A549 (cell line): ENCODE data around the gene DDX55. TPM values are rescaled to one million over a fixed set of nuclear protein-coding genes. Genes with fewer than 3 reads are reported as not detected.

Experiments used
- ATAC-seq, 2 experiments: fragments of 200-7000 bp in 1 of 2; fragments of >200 bp in 1 of 2; cut with Nextera tagmentation in 1 of 2; cut with Tn5 transposase in 1 of 2; 3 replicates each; pipeline versions ENCODE4 v1.8.0 to v1.9.1; 2018 to 2020; ENCODE audit warnings: mild to moderate bottlenecking in 1 of 2, moderate library complexity in 1 of 2
- CTCF ChIA-PET: fragments of 300-600 bp; sonication (Branson Sonifier 250); formaldehyde crosslinking; extraction: SDS; loops from one replicate; lab custom pipeline; 2021; ENCODE audit warnings: antibody characterized with exemption, inconsistent platforms; lab: Yijun Ruan, JAX
- POLR2A ChIA-PET: fragments of 350-600 bp; formaldehyde crosslinking; extraction: SDS; loops from one replicate; lab custom pipeline; 2021; ENCODE audit warnings: antibody characterized with exemption, inconsistent platforms; lab: Yijun Ruan, JAX
- DNase-seq, 2 experiments: peaks; one replicate each; pipeline versions ENCODE4 v3.0.0 to v3.0.0-alpha.2; 2011 to 2016; ENCODE audit warnings: low read depth in 1 of 2, low spot score in 1 of 2
- FAIRE-seq: peaks from 2 replicates; lab custom pipeline; 2011; peaks lifted over from hg19 to GRCh38; lab: Jason Lieb, UNC
- H3K27ac ChIP-seq, 2 experiments: fragments of >200 bp; sonication (Bioruptor Twin); formaldehyde crosslinking; 3 replicates each; pipeline ENCODE4 v1.5.1; 2016 to 2017
- H3K4me1 ChIP-seq: fragments of >200 bp; sonication (Bioruptor Twin); formaldehyde crosslinking; 3 replicates; pipeline ENCODE4 v1.6.1; 2016
- H3K4me2 ChIP-seq: fragments of >200 bp; sonication (Bioruptor Twin); formaldehyde crosslinking; 3 replicates; pipeline ENCODE4 v1.6.1; 2016
- H3K4me3 ChIP-seq: fragments of >200 bp; sonication (Bioruptor Twin); formaldehyde crosslinking; 3 replicates; pipeline ENCODE4 v1.5.1; 2016
- H3K9me3 ChIP-seq: fragments of >200 bp; sonication (Bioruptor Twin); formaldehyde crosslinking; 3 replicates; pipeline ENCODE4 v1.6.1; 2016
- CBX2 ChIP-seq: fragments of 200-600 bp; sonication (generic); IDR thresholded peaks from 2 replicates; pipeline ENCODE4 v1.6.1; 2016; ENCODE audit warnings: low read depth, mild to moderate bottlenecking, borderline replicate concordance
- CBX8 ChIP-seq: fragments of 200-600 bp; sonication (generic); IDR thresholded peaks from 2 replicates; pipeline ENCODE4 v1.6.1; 2016
- E2F6 ChIP-seq: IDR thresholded peaks from 2 replicates; pipeline ENCODE4 v1.6.1; 2012; ENCODE audit warnings: low read depth, borderline replicate concordance
- EP300 ChIP-seq, 2 experiments: fragments of >200 bp; sonication (Bioruptor Twin); formaldehyde crosslinking; IDR thresholded peaks; 2 replicates in 1 of 2; 3 replicates in 1 of 2; pipeline ENCODE4 v1.6.1; 2016 to 2017
- HDAC2 ChIP-seq: fragments of 200-600 bp; sonication (generic); IDR thresholded peaks from 2 replicates; pipeline ENCODE4 v1.6.1; 2016
- HEYL ChIP-seq: fragments of 250-450 bp; sonication (Bioruptor Pico); IDR thresholded peaks from 2 replicates; pipeline ENCODE4 v1.8.0; 2021; ENCODE audit warnings: mild to moderate bottlenecking, moderate library complexity
- NPAS2 ChIP-seq: fragments of 250-450 bp; sonication (Bioruptor Pico); IDR thresholded peaks from 2 replicates; pipeline ENCODE4 v1.8.0; 2022; ENCODE audit warnings: mild to moderate bottlenecking, moderate library complexity, borderline replicate concordance
- POLR2A ChIP-seq: IDR thresholded peaks from 2 replicates; pipeline ENCODE4 v1.6.1; 2012; ENCODE audit warnings: mild to moderate bottlenecking, low read length
- RCOR1 ChIP-seq: fragments of 150-350 bp; IDR thresholded peaks from 2 replicates; pipeline ENCODE4 v1.6.1; 2014; ENCODE audit warnings: antibody characterized with exemption, low read length, low read depth
- REST ChIP-seq: fragments of 200-600 bp; sonication (generic); IDR thresholded peaks from 2 replicates; pipeline ENCODE4 v1.6.1; 2016; ENCODE audit warnings: antibody characterized with exemption, mild to moderate bottlenecking, moderate library complexity
- RNF2 ChIP-seq: fragments of 200-600 bp; sonication (generic); IDR thresholded peaks from 2 replicates; pipeline ENCODE4 v1.6.1; 2016; ENCODE audit warnings: low read depth, mild to moderate bottlenecking, antibody characterized with exemption, moderate library complexity, borderline replicate concordance
- WGBS: methylation state at CpG from one replicate; pipeline ENCODE4 v1.1.6; 2017; ENCODE audit errors: missing lambda C conversion rate; 5-methylcytosine and 5-hydroxymethylcytosine counted together
- polyA plus RNA-seq, 4 experiments: library from polyadenylated mRNA; depleted of rRNA in 3 of 4; stranded (reverse); fragments of >200 nt; fragmentation: RNase III in 1 of 4; extraction: RNeasy Plus Mini Kit Qiagen cat#74134 plus additional on column Dnase treatment in 1 of 4; gene quantifications; 2 replicates in 3 of 4; 3 replicates in 1 of 4; pipeline ENCODE4 v1.2.3, GENCODE V29; 2011 to 2017
- TF ChIP-seq, protein P1 (sequence below): IDR thresholded peaks from 2 replicates; pipeline ENCODE4 v1.6.1; 2012
- TF ChIP-seq, protein P2 (sequence below): fragments of >200 bp; sonication (Bioruptor Twin); formaldehyde crosslinking; IDR thresholded peaks from 3 replicates; pipeline ENCODE4 v1.6.1; 2016

The DDX55 gene
- polyA plus RNA-seq, 2 of the 4 experiments (the other 2 are of a cell fraction), result 37.5 to 63.4 TPM

DNA sequence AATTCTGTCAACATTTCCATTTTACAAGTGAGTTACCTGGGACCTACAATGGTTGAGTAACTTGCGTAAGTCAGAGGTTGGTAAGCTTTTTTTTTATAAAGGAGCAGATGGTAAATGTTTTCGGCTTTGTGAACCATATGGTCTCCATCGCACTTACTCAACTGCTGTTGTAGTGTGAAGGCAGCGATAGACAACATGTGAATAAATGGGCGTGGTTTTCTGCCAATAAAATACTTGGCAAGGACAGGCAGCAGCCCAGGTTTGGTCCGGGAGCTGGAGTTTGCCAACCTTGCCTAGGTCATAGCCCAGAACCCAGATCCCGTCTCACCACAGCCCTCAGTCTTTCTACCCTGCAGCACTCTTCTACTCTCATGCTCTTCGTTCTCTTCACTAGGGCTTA, 6.3 kb downstream of the DDX55 start (continued):
- TF ChIP-seq REST (no peak), EP300 (IDR thresholded peaks at IDR 0.05) (no peak), POLR2A (no peak), NPAS2 (CRISPR knock-in tag) (no peak), HDAC2 (no peak)
- TF ChIP-seq, protein P1, sequence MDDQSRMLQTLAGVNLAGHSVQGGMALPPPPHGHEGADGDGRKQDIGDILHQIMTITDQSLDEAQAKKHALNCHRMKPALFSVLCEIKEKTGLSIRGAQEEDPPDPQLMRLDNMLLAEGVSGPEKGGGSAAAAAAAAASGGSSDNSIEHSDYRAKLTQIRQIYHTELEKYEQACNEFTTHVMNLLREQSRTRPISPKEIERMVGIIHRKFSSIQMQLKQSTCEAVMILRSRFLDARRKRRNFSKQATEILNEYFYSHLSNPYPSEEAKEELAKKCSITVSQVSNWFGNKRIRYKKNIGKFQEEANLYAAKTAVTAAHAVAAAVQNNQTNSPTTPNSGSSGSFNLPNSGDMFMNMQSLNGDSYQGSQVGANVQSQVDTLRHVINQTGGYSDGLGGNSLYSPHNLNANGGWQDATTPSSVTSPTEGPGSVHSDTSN, result no peak

DNA sequence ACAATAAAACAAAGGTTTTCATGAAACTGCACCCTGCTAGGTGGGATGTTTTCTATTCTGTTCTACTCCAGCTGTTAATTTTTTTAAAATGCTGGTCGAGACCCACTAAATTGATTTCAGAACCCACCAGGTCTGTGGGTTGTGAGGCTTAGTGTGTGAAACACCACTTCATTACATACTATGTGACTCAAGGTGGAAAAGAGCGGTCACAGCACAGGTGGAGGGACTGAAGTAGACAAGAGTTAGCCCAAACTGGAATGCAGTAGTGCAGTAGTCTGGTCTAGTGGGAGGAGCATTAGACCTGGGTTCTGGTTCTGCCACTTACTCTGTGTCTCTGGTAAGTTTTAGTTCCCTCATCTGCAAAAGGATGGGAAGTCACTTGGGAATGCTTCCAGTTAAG, 12.2 kb downstream of the DDX55 start:
- Histone ChIP-seq H3K4me2 (no peak overlapping the region), H3K4me3 (no peak overlapping the region), H3K27ac (no peak overlapping the region), H3K9me3 (no peaks in the 10 kb centered on the region), H3K4me1 (peaks cover 7% of the 10 kb centered on the region; the same call in 2 of the 3 replicates)
- WGBS, result 96% methylated on average over 2 of the region's 2 CpGs
- ChIA-PET POLR2A (no interaction called here), CTCF (interaction anchor here (0.6 to 2.2 kb wide), 3 partner anchors 11 to 264 kb away, joined by 3 to 13 read pairs (median 5); no protein-coding TSS in a partner anchor)
- ATAC-seq (no peak), DNase-seq (no peak), FAIRE-seq (no peak)
- TF ChIP-seq EP300 (IDR thresholded peaks at IDR 0.05) (no peak), E2F6 (no peak), RCOR1 (no peak), REST (no peak), RNF2 (no peak), CBX8 (no peak), NPAS2 (CRISPR knock-in tag) (no peak), CBX2 (no peak), HEYL (no peak)
- TF ChIP-seq, protein P2, sequence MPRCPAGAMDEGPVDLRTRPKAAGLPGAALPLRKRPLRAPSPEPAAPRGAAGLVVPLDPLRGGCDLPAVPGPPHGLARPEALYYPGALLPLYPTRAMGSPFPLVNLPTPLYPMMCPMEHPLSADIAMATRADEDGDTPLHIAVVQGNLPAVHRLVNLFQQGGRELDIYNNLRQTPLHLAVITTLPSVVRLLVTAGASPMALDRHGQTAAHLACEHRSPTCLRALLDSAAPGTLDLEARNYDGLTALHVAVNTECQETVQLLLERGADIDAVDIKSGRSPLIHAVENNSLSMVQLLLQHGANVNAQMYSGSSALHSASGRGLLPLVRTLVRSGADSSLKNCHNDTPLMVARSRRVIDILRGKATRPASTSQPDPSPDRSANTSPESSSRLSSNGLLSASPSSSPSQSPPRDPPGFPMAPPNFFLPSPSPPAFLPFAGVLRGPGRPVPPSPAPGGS, result no peak
